ENCODE results near the gene RBM47. TPM values are rescaled to one million over a fixed set of nuclear protein-coding genes. Genes with fewer than 3 reads are reported as not detected.

Gene RBM47
- total and polyA plus RNA-seq, 10 of the 15 experiments (the other 5 are each of a cell fraction or from before 2014, with no cell fraction given) = 7.9 to 45.0 (median 28.7) TPM

DNA sequence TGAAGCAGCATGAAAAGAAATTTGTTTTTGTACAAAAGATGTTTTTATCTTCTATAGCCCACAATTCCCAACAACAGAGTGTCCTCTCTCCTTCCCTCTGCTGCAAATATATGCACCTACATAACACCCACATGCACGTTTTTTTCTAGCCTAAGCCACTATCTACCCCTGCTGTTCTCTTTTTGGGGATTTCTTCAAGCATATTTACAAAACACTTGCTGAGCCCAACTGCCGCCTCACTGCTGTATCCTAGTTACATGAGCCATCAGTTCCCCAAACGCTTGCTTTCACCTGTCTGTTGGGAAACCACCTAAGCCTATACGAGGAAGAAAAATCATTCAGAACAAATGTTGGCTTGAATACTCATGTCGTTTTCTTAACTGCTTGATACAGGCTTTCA lies 167.3 kb downstream of the RBM47 start (continued):
- TF ChIP-seq, protein P1, sequence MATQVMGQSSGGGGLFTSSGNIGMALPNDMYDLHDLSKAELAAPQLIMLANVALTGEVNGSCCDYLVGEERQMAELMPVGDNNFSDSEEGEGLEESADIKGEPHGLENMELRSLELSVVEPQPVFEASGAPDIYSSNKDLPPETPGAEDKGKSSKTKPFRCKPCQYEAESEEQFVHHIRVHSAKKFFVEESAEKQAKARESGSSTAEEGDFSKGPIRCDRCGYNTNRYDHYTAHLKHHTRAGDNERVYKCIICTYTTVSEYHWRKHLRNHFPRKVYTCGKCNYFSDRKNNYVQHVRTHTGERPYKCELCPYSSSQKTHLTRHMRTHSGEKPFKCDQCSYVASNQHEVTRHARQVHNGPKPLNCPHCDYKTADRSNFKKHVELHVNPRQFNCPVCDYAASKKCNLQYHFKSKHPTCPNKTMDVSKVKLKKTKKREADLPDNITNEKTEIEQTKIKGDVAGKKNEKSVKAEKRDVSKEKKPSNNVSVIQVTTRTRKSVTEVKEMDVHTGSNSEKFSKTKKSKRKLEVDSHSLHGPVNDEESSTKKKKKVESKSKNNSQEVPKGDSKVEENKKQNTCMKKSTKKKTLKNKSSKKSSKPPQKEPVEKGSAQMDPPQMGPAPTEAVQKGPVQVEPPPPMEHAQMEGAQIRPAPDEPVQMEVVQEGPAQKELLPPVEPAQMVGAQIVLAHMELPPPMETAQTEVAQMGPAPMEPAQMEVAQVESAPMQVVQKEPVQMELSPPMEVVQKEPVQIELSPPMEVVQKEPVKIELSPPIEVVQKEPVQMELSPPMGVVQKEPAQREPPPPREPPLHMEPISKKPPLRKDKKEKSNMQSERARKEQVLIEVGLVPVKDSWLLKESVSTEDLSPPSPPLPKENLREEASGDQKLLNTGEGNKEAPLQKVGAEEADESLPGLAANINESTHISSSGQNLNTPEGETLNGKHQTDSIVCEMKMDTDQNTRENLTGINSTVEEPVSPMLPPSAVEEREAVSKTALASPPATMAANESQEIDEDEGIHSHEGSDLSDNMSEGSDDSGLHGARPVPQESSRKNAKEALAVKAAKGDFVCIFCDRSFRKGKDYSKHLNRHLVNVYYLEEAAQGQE (IDR thresholded peaks at IDR 0.05; ENCODE audit: low read depth, low read length) = no peak
- no peak for TF ChIP-seq NRF1 (conservative IDR thresholded peaks at IDR 0.05; ENCODE audit: low read depth, low read length)
- TF ChIP-seq, protein P2, sequence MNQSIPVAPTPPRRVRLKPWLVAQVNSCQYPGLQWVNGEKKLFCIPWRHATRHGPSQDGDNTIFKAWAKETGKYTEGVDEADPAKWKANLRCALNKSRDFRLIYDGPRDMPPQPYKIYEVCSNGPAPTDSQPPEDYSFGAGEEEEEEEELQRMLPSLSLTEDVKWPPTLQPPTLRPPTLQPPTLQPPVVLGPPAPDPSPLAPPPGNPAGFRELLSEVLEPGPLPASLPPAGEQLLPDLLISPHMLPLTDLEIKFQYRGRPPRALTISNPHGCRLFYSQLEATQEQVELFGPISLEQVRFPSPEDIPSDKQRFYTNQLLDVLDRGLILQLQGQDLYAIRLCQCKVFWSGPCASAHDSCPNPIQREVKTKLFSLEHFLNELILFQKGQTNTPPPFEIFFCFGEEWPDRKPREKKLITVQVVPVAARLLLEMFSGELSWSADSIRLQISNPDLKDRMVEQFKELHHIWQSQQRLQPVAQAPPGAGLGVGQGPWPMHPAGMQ (IDR thresholded peaks at IDR 0.05; ENCODE audit: borderline replicate concordance) = no peak
- TF ChIP-seq, protein P3, sequence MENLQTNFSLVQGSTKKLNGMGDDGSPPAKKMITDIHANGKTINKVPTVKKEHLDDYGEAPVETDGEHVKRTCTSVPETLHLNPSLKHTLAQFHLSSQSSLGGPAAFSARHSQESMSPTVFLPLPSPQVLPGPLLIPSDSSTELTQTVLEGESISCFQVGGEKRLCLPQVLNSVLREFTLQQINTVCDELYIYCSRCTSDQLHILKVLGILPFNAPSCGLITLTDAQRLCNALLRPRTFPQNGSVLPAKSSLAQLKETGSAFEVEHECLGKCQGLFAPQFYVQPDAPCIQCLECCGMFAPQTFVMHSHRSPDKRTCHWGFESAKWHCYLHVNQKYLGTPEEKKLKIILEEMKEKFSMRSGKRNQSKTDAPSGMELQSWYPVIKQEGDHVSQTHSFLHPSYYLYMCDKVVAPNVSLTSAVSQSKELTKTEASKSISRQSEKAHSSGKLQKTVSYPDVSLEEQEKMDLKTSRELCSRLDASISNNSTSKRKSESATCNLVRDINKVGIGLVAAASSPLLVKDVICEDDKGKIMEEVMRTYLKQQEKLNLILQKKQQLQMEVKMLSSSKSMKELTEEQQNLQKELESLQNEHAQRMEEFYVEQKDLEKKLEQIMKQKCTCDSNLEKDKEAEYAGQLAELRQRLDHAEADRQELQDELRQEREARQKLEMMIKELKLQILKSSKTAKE (IDR thresholded peaks at IDR 0.05; ENCODE audit: low read depth, poor library complexity, severe bottlenecking) = peak; percentile 54
- no peak for TF ChIP-seq E2F4 (IDR thresholded peaks at IDR 0.05; ENCODE audit: low read depth, low read length)
- 0 out of 2 replicates have a peak, but pooled peaks have one; percentile 40 for TF ChIP-seq ATF2 (IDR thresholded peaks at IDR 0.05; ENCODE audit: low read length)
- TF ChIP-seq POLR2AphosphoS5 (IDR thresholded peaks at IDR 0.05; ENCODE audit: low read length) = no peak
- TF ChIP-seq POU2F2 (IDR thresholded peaks at IDR 0.05; ENCODE audit: borderline replicate concordance, low read depth, low read length) = peak; percentile 27; the same call in 1 of the 3 replicates
- no peak for TF ChIP-seq ZNF274 (IDR thresholded peaks at IDR 0.05; ENCODE audit: insufficient read depth, insufficient read length)
- TF ChIP-seq YBX1 (IDR thresholded peaks at IDR 0.05) = no peak
- TF ChIP-seq RAD51 (IDR thresholded peaks at IDR 0.05) = no peak
- no peak for TF ChIP-seq NFXL1 (IDR thresholded peaks at IDR 0.05; ENCODE audit: borderline replicate concordance)
- no peak for TF ChIP-seq NR2F1 (conservative IDR thresholded peaks at IDR 0.05)
- TF ChIP-seq CBX3 (IDR thresholded peaks at IDR 0.05; ENCODE audit: borderline replicate concordance, low read depth) = no peak
- peak; percentile 31; the same call in 1 of the 2 replicates for TF ChIP-seq MXI1 (IDR thresholded peaks at IDR 0.05; ENCODE audit: low read depth, low read length)
- 0 out of 2 replicates have a peak, but pooled peaks have one; percentile 5 for TF ChIP-seq JUNB (IDR thresholded peaks at IDR 0.05)
- TF ChIP-seq, protein P4, sequence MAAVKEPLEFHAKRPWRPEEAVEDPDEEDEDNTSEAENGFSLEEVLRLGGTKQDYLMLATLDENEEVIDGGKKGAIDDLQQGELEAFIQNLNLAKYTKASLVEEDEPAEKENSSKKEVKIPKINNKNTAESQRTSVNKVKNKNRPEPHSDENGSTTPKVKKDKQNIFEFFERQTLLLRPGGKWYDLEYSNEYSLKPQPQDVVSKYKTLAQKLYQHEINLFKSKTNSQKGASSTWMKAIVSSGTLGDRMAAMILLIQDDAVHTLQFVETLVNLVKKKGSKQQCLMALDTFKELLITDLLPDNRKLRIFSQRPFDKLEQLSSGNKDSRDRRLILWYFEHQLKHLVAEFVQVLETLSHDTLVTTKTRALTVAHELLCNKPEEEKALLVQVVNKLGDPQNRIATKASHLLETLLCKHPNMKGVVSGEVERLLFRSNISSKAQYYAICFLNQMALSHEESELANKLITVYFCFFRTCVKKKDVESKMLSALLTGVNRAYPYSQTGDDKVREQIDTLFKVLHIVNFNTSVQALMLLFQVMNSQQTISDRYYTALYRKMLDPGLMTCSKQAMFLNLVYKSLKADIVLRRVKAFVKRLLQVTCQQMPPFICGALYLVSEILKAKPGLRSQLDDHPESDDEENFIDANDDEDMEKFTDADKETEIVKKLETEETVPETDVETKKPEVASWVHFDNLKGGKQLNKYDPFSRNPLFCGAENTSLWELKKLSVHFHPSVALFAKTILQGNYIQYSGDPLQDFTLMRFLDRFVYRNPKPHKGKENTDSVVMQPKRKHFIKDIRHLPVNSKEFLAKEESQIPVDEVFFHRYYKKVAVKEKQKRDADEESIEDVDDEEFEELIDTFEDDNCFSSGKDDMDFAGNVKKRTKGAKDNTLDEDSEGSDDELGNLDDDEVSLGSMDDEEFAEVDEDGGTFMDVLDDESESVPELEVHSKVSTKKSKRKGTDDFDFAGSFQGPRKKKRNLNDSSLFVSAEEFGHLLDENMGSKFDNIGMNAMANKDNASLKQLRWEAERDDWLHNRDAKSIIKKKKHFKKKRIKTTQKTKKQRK (IDR thresholded peaks at IDR 0.05; ENCODE audit: low read depth, low read length) = no peak
- no peak for TF ChIP-seq CBFB (IDR thresholded peaks at IDR 0.05; ENCODE audit: low read depth)

Data from GM12878 (cell line).